ENCODE measurements around the gene KCNT2. TPM values are rescaled to one million over a fixed set of nuclear protein-coding genes. Genes with fewer than 3 reads are reported as not detected.
"Not testable (repeated sequence)": the region's sequence is repeated elsewhere in the genome, so short reads cannot be mapped to it uniquely, and the experiment has no call there.

The KCNT2 gene
- total RNA-seq, 6 donors from 2014 or later, result 2.7 to 9.9 (median 5.9) TPM

DNA sequence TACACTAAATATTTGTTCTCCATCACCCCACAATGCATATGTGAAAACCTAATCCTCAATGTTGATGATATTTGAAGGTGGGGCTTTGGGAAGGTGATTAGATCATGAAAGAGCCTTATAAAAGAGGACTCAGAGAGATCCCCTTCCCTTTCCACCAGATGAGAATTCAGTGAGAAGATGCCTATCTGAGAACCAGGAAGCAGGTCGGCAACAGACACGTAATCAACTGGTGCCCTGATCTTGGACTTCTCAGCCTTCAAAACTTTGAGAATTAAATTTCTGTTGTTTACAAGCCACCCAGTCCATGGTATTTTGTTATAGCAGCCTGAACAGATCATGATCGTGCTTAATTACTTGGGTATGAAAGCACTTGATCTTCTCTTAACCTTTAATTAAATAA is 329.4 kb downstream of the KCNT2 start:
- TF ChIP-seq POLR2A (IDR thresholded peaks at IDR 0.05) (no peak), POLR2AphosphoS5 (IDR thresholded peaks at IDR 0.05) (no peak), EP300 (IDR thresholded peaks at IDR 0.05) (no peak)
- TF ChIP-seq, protein P1, sequence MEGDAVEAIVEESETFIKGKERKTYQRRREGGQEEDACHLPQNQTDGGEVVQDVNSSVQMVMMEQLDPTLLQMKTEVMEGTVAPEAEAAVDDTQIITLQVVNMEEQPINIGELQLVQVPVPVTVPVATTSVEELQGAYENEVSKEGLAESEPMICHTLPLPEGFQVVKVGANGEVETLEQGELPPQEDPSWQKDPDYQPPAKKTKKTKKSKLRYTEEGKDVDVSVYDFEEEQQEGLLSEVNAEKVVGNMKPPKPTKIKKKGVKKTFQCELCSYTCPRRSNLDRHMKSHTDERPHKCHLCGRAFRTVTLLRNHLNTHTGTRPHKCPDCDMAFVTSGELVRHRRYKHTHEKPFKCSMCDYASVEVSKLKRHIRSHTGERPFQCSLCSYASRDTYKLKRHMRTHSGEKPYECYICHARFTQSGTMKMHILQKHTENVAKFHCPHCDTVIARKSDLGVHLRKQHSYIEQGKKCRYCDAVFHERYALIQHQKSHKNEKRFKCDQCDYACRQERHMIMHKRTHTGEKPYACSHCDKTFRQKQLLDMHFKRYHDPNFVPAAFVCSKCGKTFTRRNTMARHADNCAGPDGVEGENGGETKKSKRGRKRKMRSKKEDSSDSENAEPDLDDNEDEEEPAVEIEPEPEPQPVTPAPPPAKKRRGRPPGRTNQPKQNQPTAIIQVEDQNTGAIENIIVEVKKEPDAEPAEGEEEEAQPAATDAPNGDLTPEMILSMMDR (IDR thresholded peaks at IDR 0.05), result no peak
- WGBS, 2 donors, result 71 to 84% methylated on average over 3 of the region's 3 CpGs

DNA sequence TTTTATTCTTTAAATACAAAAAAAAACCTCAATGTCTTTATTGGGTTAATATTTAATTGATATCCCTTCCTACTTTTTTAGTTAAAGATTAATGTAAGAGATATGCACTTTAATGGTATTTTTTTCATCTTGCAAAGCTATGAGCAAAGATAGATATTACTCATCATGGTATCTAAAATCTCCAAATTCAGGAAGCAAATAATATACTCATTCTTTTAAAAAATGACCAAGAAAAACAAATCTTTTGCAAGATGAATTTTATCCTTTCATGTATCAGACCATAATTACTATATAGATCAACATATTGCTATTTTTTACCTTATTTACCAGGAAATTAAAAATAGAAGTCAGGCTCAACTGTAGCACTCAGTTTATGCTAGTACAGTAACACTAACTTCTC is 330.4 kb downstream of the KCNT2 start:
- H3K36me3 ChIP-seq, result no peaks in the 10 kb centered on the region
- H3K9me3 ChIP-seq, result no peaks in the 10 kb centered on the region
- no peak for ATAC-seq (ENCODE audit: low FRiP score in 2 of 2)
- no peak overlapping the region for H3K4me3 ChIP-seq
- no peak for DNase-seq
- TF ChIP-seq, protein P1 (IDR thresholded peaks at IDR 0.05), result no peak
- TF ChIP-seq POLR2AphosphoS5 (IDR thresholded peaks at IDR 0.05), result no peak
- H3K27ac ChIP-seq, result no peak overlapping the region
- H3K4me1 ChIP-seq, result no peaks in the 10 kb centered on the region
- no peaks in the 10 kb centered on the region for H3K27me3 ChIP-seq

More for the DNA sequence above, 329.4 kb downstream of the KCNT2 start:
- ATAC-seq (ENCODE audit: low FRiP score in 2 of 2) (no peak), DNase-seq (no peak)
- H3K4me1 ChIP-seq, result no peaks in the 10 kb centered on the region
- H3K9me3 ChIP-seq, result no peaks in the 10 kb centered on the region
- H3K36me3 ChIP-seq, result no peaks in the 10 kb centered on the region
- no peak overlapping the region for H3K4me3 ChIP-seq
- no peak overlapping the region for H3K27ac ChIP-seq
- no peaks in the 10 kb centered on the region for H3K27me3 ChIP-seq

DNA sequence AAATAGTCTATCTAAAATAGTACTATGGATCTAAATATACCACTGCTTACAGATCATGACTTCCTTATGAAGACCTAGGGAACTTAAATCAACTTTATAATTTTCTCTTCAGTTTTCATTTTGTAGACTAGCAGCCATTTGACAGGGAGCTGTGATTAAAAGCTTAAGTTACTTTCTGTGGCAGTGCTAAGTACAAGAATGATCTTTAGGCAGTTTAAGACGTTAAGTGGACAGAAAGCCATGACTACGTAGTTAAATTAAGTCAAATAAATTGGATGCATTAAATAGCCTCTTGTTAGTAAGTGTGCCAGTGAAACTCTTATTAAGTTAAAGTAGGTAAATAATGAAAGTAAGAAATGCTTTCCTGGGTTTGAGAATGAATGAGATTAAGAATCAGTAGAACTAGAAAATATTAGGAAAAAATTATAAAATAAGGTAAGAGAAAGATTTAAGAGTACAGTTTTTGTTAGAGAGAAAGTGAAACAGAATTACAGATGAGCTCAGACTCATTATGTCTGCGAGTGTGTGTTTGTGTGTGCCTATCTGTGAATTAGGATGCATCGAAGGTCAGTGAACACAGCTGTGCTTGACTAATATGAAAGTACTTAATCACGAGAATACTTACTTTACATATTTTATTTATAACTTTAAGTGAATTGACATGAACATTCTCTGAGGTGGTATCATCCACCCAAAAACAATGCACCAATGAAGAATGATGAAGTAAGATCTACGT is 336.9 kb downstream of the KCNT2 start:
- ATAC-seq (ENCODE audit: low FRiP score in 2 of 2), result no peak
- WGBS, 2 donors, result 73 to 76% methylated on average over 6 of the region's 6 CpGs
- DNase-seq, result no peak
- H3K36me3 ChIP-seq, result no peaks in the 10 kb centered on the region
- no peak overlapping the region for H3K27ac ChIP-seq
- H3K27me3 ChIP-seq, result no peaks in the 10 kb centered on the region
- TF ChIP-seq POLR2A (IDR thresholded peaks at IDR 0.05) (no peak), EP300 (IDR thresholded peaks at IDR 0.05) (no peak), POLR2AphosphoS5 (IDR thresholded peaks at IDR 0.05) (no peak)
- TF ChIP-seq, protein P1 (IDR thresholded peaks at IDR 0.05), result no peak
- H3K4me3 ChIP-seq, result no peak overlapping the region
- H3K9me3 ChIP-seq, result no peaks in the 10 kb centered on the region
- H3K4me1 ChIP-seq, result no peaks in the 10 kb centered on the region

DNA sequence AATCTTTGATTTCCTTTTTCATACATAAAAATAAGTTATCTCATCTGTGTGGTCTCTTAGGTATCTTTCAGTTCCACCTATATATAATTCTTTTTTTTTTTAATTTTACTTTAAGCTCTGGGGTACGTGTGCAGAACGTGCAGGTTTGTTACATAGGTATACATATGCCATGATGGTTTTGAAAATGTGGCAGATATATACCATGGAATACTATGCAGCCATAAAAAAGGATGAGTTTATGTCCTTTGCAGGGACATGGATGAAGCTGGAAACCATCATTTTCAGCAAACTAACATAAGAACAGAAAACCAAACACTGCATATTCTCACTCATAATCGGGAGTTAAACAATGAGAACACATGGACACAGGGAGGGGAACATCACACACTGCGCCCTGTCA is 345.2 kb downstream of the KCNT2 start:
- H3K36me3 ChIP-seq; H3K27ac ChIP-seq; ATAC-seq (ENCODE audit: low FRiP score in 2 of 2); H3K4me1 ChIP-seq; H3K4me3 ChIP-seq; H3K27me3 ChIP-seq; H3K9me3 ChIP-seq; DNase-seq: not testable (repeated sequence)
- WGBS, 2 donors, result 86 to 92% methylated on average over 4 of the region's 4 CpGs

DNA sequence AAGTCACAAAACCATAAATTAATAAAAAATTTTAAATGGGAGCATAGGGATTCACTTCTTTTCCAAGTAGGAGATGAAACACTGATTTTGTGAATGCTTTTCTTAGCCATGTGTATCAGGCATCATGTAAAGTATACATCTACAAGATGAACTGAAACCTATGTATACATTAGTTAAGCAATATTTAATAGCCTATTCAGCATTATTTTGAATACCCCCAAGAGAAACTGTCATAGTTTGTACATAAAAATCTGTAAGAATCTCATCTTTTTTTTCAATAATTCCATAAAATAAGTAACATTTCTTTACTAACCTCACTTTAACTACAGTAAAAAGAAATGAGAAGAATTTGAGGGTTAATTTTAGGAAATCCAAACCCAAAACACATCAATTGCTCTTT is 348.0 kb downstream of the KCNT2 start:
- no peaks in the 10 kb centered on the region for H3K27me3 ChIP-seq
- no peak overlapping the region for H3K27ac ChIP-seq
- no peak for ATAC-seq (ENCODE audit: low FRiP score in 2 of 2)
- no peaks in the 10 kb centered on the region for H3K9me3 ChIP-seq
- H3K36me3 ChIP-seq, result no peaks in the 10 kb centered on the region
- TF ChIP-seq EP300 (IDR thresholded peaks at IDR 0.05), result no peak
- no peak for TF ChIP-seq POLR2A (IDR thresholded peaks at IDR 0.05)
- TF ChIP-seq, protein P1 (IDR thresholded peaks at IDR 0.05), result no peak
- no peak for TF ChIP-seq POLR2AphosphoS5 (IDR thresholded peaks at IDR 0.05)
- no peaks in the 10 kb centered on the region for H3K4me1 ChIP-seq
- no peak overlapping the region for H3K4me3 ChIP-seq
- no peak for DNase-seq
